GM18507 (cell line): ENCODE results near the gene CACNB3.
A peak's percentile ranks its signal among the peaks of the same experiment; 100 is the strongest.
"Not testable (repeated sequence)": the region's sequence is repeated elsewhere in the genome, so short reads cannot be mapped to it uniquely, and the experiment has no call there.

Experiments
- DNase-seq: peaks from one replicate; pipeline ENCODE4 v3.0.0; 2011; ENCODE audit warnings: low read depth; ENCODE audit not compliant: insufficient read length; ENCODE audit errors: extremely low spot score
- FAIRE-seq: peaks from 2 replicates; lab custom pipeline; 2011; peaks lifted over from hg19 to GRCh38; lab: Jason Lieb, UNC

Gene CACNB3

GRCh38 chr12:48842021-48842420, 23.7 kb downstream of the CACNB3 start:
- DNase-seq, FAIRE-seq: not testable (repeated sequence)

GRCh38 chr12:48851883-48852733, 33.8 kb downstream of the CACNB3 start, which contains the start of gene DDX23:
TSS of gene DDX23 (minus strand) at chr12:48852163. CDS start at chr12:48845782, 6,381 bp downstream.
- DNase-seq = peak; percentile 98
- peak; percentile 96 for FAIRE-seq

- FAIRE-seq (peak; percentile 93), DNase-seq (peak; percentile 48)
Measured at GRCh38 chr12:48852734-48853688, 34.7 kb downstream of the CACNB3 start.

GRCh38 chr12:48854488-48854887, 36.2 kb downstream of the CACNB3 start:
- FAIRE-seq = no peak
- DNase-seq = no peak

GRCh38 chr12:48854932-48855331, 36.6 kb downstream of the CACNB3 start:
- FAIRE-seq, DNase-seq: not testable (repeated sequence)

GRCh38 chr12:48856379-48856778, 38.1 kb downstream of the CACNB3 start:
- no peak for FAIRE-seq
- no peak for DNase-seq

- FAIRE-seq = no peak
- DNase-seq = no peak
Measured at GRCh38 chr12:48857278-48857994, 39.1 kb downstream of the CACNB3 start.

- DNase-seq = no peak
- FAIRE-seq = no peak
Measured at GRCh38 chr12:48858043-48858442, 39.7 kb downstream of the CACNB3 start.

GRCh38 chr12:48859607-48860006, 41.3 kb downstream of the CACNB3 start:
- FAIRE-seq (no peak), DNase-seq (no peak)

- FAIRE-seq = not testable (repeated sequence)
Measured at GRCh38 chr12:48860236-48860635, 41.9 kb downstream of the CACNB3 start.

GRCh38 chr12:48861111-48861510, 42.8 kb downstream of the CACNB3 start:
- no peak for DNase-seq
- no peak for FAIRE-seq

More at GRCh38 chr12:48860236-48860635, 41.9 kb downstream of the CACNB3 start:
- DNase-seq = not testable (repeated sequence)

- no peak for FAIRE-seq
Measured at GRCh38 chr12:48862760-48863159, 44.5 kb downstream of the CACNB3 start.

GRCh38 chr12:48863291-48863690, 45.0 kb downstream of the CACNB3 start:
- FAIRE-seq (no peak), DNase-seq (no peak)

More at GRCh38 chr12:48862760-48863159, 44.5 kb downstream of the CACNB3 start:
- no peak for DNase-seq

- DNase-seq (peak; percentile 77), FAIRE-seq (peak; percentile 99)
Measured at GRCh38 chr12:48865281-48866051, 47.2 kb downstream of the CACNB3 start, which contains the start of gene RND1. TSS of gene RND1 (minus strand) at chr12:48865870. CDS start at chr12:48865767, 103 bp downstream.

- FAIRE-seq = no peak
- DNase-seq = no peak
Measured at GRCh38 chr12:48866052-48866711, 47.9 kb downstream of the CACNB3 start.

GRCh38 chr12:48868451-48868850, 50.2 kb downstream of the CACNB3 start:
- FAIRE-seq (no peak), DNase-seq (no peak)

- FAIRE-seq = no peak
- no peak for DNase-seq
Measured at GRCh38 chr12:48869191-48869590, 50.9 kb downstream of the CACNB3 start.

GRCh38 chr12:48873096-48873495, 54.8 kb downstream of the CACNB3 start:
- no peak for DNase-seq
- FAIRE-seq = no peak
